ENCODE results near the gene PNMA8B. TPM values are rescaled to one million over a fixed set of nuclear protein-coding genes. Genes with fewer than 3 reads are reported as not detected.
A peak's percentile ranks its signal among the peaks of the same experiment; 100 is the strongest.

The PNMA8B gene
- total RNA-seq, 1 experiment from 2014 or later, result not detected

DNA sequence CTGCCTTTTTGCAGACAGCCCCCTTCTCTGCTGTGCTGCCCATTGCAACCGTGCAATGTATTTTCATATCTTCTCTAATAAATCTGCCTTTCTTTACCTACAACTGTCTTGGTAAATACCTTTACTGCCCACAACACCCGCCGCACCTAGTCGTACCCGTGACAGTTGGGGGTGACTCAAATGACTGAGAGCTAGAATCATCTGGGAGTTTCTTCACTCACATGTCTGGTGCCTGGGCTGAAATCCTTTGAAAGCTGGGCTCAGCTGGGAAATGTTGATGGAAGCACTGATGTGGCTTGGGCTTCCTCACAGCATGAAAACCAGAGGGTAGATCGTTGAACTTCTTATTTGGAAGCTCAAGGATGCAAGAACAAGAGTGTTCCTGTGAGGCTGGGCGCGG is 21.5 kb downstream of the PNMA8B start:
- in situ Hi-C loops (cut with HindIII; ENCODE audit: low pct_unique_long_range_greater_than_20kb, low sequenced_read_pairs), result no loop called here
- POLR2A ChIA-PET, result no interaction called here
- TF ChIP-seq TCF7L2 (IDR thresholded peaks at IDR 0.05; ENCODE audit: low read depth, low read length) (no peak), SIN3A (IDR thresholded peaks at IDR 0.05; ENCODE audit: borderline replicate concordance, insufficient read depth, low read depth, low read length) (no peak), POLR2AphosphoS5 (IDR thresholded peaks at IDR 0.05; ENCODE audit: low read depth, low read length) (no peak)

DNA sequence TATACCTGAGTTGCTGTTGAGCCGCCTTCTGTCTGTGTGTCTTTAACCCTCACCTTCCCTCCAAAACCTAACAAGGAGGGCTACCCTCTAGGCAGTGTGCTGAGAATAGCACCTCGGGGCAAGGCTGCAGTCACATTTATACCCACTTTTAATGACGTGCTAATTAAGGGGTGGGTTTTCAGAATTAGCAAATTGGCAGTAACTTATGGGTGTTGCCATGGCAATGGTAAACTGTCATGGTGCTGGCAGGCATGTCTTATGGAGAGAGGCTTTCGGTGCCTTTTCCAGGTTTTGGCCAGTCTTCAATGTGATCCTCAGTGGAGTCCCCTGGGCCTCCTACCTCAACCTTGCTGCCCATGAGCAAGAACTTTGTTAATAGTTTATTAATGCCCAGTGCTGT is 23.1 kb downstream of the PNMA8B start:
- ATAC-seq (no peak), DNase-seq (ENCODE audit: low read depth, low spot score) (no peak)
- in situ Hi-C loops (cut with HindIII; ENCODE audit: low pct_unique_long_range_greater_than_20kb, low sequenced_read_pairs) (no loop called here), intact Hi-C loops (cut with micrococcal nuclease; ENCODE audit: unreplicated experiment) (no loop called here)
- H3K4me1 ChIP-seq (ENCODE audit: control insufficient read depth, insufficient read depth, low read length), result no peaks in the 10 kb centered on the region
- H3K27me3 ChIP-seq (ENCODE audit: control insufficient read depth, insufficient read depth, low read length), result no peaks in the 10 kb centered on the region
- no peaks in the 10 kb centered on the region for H3K9me3 ChIP-seq (ENCODE audit: control insufficient read depth, insufficient read depth, low read depth, low read length)
- POLR2A ChIA-PET, result no interaction called here
- H3K36me3 ChIP-seq (ENCODE audit: control insufficient read depth, insufficient read depth, low read length), result no peaks in the 10 kb centered on the region
- TF ChIP-seq POLR2AphosphoS5 (IDR thresholded peaks at IDR 0.05; ENCODE audit: low read depth, low read length) (no peak), TCF7L2 (IDR thresholded peaks at IDR 0.05; ENCODE audit: low read depth, low read length) (no peak)
- H3K27ac ChIP-seq (ENCODE audit: low read length), result no peak overlapping the region
- BruUV-seq (replicated peaks), result no TSS peak
- CTCF ChIA-PET, result interaction anchor here (1.1 kb wide), 1 partner anchor 9 kb away, joined by 3 read pairs; no protein-coding TSS in a partner anchor
- H3K4me3 ChIP-seq (ENCODE audit: low read depth in 2 of 2, low read length in 2 of 2), result no peak overlapping the region

More for the DNA sequence above, 21.5 kb downstream of the PNMA8B start:
- Histone ChIP-seq H3K36me3 (ENCODE audit: control insufficient read depth, insufficient read depth, low read length) (no peaks in the 10 kb centered on the region), H3K4me1 (ENCODE audit: control insufficient read depth, insufficient read depth, low read length) (no peaks in the 10 kb centered on the region), H3K27me3 (ENCODE audit: control insufficient read depth, insufficient read depth, low read length) (no peaks in the 10 kb centered on the region), H3K4me3 (ENCODE audit: low read depth in 2 of 2, low read length in 2 of 2) (no peak overlapping the region), H3K9me3 (ENCODE audit: control insufficient read depth, insufficient read depth, low read depth, low read length) (no peaks in the 10 kb centered on the region), H3K27ac (ENCODE audit: low read length) (no peak overlapping the region)
- CTCF ChIA-PET, result no interaction called here
- BruUV-seq (replicated peaks), result no TSS peak
- intact Hi-C loops (cut with micrococcal nuclease; ENCODE audit: unreplicated experiment), result no loop called here
- no peak for DNase-seq (ENCODE audit: low read depth, low spot score)
- ATAC-seq, result no peak

DNA sequence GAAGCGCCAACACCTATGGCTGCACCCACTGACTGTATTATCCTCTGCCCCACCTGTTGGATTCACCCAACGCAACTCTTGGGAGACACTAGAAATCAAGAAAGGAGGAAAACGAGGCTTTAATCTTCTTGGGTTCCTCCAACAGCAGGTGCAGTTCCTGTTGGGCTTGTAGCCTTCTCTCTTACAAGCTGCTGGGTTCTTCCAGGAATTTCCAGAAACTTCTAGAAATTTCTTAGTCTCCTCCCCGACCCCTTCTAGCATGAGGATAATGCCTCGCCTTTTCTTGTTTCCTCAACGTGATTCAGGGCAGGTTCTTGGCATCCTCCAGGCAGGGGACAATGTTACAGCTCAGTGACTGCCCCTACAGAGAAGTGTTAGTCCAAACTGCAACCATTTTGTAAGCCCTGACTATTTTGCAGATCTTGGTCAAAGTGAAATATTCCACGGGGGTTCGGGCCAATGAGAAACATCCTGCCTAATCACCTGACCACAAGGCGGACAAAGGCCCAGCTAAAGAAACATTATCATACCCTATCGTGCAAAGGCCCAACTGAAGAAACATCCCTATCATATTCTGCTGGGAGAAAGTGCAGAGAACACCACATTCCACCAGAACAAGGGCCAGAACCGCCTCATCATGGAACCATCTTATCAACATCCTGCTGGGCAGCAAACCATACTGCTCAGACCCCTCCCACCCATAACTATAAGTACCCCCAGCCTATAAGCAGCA is 23.7 kb downstream of the PNMA8B start:
- Histone ChIP-seq H3K27me3 (ENCODE audit: control insufficient read depth, insufficient read depth, low read length) (no peaks in the 10 kb centered on the region), H3K4me3 (ENCODE audit: low read depth in 2 of 2, low read length in 2 of 2) (peak overlapping the region in 1 of 2 experiments; percentile 31; a peak in 1 of 4 replicates), H3K9me3 (ENCODE audit: control insufficient read depth, insufficient read depth, low read depth, low read length) (no peaks in the 10 kb centered on the region), H3K27ac (ENCODE audit: low read length) (no peak overlapping the region), H3K36me3 (ENCODE audit: control insufficient read depth, insufficient read depth, low read length) (no peaks in the 10 kb centered on the region), H3K4me1 (ENCODE audit: control insufficient read depth, insufficient read depth, low read length) (no peaks in the 10 kb centered on the region)
- ChIA-PET POLR2A (no interaction called here), CTCF (no interaction called here)
- in situ Hi-C loops (cut with HindIII; ENCODE audit: low pct_unique_long_range_greater_than_20kb, low sequenced_read_pairs) (no loop called here), intact Hi-C loops (cut with micrococcal nuclease; ENCODE audit: unreplicated experiment) (no loop called here)
- no peak for ATAC-seq
- BruUV-seq (replicated peaks), result no TSS peak
- TF ChIP-seq SIN3A (IDR thresholded peaks at IDR 0.05; ENCODE audit: borderline replicate concordance, insufficient read depth, low read depth, low read length) (no peak), TCF7L2 (IDR thresholded peaks at IDR 0.05; ENCODE audit: low read depth, low read length) (no peak), POLR2AphosphoS5 (IDR thresholded peaks at IDR 0.05; ENCODE audit: low read depth, low read length) (no peak)
- TF ChIP-seq, protein P1, sequence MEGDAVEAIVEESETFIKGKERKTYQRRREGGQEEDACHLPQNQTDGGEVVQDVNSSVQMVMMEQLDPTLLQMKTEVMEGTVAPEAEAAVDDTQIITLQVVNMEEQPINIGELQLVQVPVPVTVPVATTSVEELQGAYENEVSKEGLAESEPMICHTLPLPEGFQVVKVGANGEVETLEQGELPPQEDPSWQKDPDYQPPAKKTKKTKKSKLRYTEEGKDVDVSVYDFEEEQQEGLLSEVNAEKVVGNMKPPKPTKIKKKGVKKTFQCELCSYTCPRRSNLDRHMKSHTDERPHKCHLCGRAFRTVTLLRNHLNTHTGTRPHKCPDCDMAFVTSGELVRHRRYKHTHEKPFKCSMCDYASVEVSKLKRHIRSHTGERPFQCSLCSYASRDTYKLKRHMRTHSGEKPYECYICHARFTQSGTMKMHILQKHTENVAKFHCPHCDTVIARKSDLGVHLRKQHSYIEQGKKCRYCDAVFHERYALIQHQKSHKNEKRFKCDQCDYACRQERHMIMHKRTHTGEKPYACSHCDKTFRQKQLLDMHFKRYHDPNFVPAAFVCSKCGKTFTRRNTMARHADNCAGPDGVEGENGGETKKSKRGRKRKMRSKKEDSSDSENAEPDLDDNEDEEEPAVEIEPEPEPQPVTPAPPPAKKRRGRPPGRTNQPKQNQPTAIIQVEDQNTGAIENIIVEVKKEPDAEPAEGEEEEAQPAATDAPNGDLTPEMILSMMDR (IDR thresholded peaks at IDR 0.05), result no peak
- TF ChIP-seq, protein P2, sequence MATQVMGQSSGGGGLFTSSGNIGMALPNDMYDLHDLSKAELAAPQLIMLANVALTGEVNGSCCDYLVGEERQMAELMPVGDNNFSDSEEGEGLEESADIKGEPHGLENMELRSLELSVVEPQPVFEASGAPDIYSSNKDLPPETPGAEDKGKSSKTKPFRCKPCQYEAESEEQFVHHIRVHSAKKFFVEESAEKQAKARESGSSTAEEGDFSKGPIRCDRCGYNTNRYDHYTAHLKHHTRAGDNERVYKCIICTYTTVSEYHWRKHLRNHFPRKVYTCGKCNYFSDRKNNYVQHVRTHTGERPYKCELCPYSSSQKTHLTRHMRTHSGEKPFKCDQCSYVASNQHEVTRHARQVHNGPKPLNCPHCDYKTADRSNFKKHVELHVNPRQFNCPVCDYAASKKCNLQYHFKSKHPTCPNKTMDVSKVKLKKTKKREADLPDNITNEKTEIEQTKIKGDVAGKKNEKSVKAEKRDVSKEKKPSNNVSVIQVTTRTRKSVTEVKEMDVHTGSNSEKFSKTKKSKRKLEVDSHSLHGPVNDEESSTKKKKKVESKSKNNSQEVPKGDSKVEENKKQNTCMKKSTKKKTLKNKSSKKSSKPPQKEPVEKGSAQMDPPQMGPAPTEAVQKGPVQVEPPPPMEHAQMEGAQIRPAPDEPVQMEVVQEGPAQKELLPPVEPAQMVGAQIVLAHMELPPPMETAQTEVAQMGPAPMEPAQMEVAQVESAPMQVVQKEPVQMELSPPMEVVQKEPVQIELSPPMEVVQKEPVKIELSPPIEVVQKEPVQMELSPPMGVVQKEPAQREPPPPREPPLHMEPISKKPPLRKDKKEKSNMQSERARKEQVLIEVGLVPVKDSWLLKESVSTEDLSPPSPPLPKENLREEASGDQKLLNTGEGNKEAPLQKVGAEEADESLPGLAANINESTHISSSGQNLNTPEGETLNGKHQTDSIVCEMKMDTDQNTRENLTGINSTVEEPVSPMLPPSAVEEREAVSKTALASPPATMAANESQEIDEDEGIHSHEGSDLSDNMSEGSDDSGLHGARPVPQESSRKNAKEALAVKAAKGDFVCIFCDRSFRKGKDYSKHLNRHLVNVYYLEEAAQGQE (IDR thresholded peaks at IDR 0.05; ENCODE audit: insufficient read depth in 1 of 2, low read depth in 2 of 2, low read length in 1 of 2), result no peak
- no peak for DNase-seq (ENCODE audit: low read depth, low spot score)

Data from Panc1 (cell line).